Measurements from ENCODE around the gene KEL.

Gene KEL

GRCh38 chr7:142899661-142900060, 62.5 kb downstream of the KEL start:
- no peak overlapping the region for H3K4me3 Mint-ChIP-seq
- DNase-seq = no peak
- H3K27ac Mint-ChIP-seq = no peak overlapping the region
- no peaks in the 10 kb centered on the region for H3K4me1 Mint-ChIP-seq
- peaks cover 11% of the 10 kb centered on the region for H3K27me3 Mint-ChIP-seq
- peaks cover 0 to 4% of the 10 kb centered on the region in 2 donors for H3K9me3 Mint-ChIP-seq
- ATAC-seq = no peak

GRCh38 chr7:142898377-142899170, 63.6 kb downstream of the KEL start:
- ATAC-seq (no peak), DNase-seq (no peak)
- peaks cover 0 to 4% of the 10 kb centered on the region in 2 donors for H3K9me3 Mint-ChIP-seq
- no peak overlapping the region for H3K27ac Mint-ChIP-seq
- H3K27me3 Mint-ChIP-seq = peaks cover 11% of the 10 kb centered on the region
- H3K4me3 Mint-ChIP-seq = no peak overlapping the region
- H3K4me1 Mint-ChIP-seq = no peaks in the 10 kb centered on the region

GRCh38 chr7:142897691-142898090, 64.5 kb downstream of the KEL start:
- H3K27ac Mint-ChIP-seq = no peak overlapping the region
- H3K4me3 Mint-ChIP-seq = no peak overlapping the region
- ATAC-seq = no peak
- DNase-seq = no peak
- peaks cover 11% of the 10 kb centered on the region for H3K27me3 Mint-ChIP-seq
- no peaks in the 10 kb centered on the region for H3K4me1 Mint-ChIP-seq
- H3K9me3 Mint-ChIP-seq = no peaks in the 10 kb centered on the region

- H3K27ac Mint-ChIP-seq = no peak overlapping the region
- DNase-seq (no peak), ATAC-seq (no peak)
- H3K9me3 Mint-ChIP-seq = no peaks in the 10 kb centered on the region
- H3K4me1 Mint-ChIP-seq = no peaks in the 10 kb centered on the region
- peaks cover 11% of the 10 kb centered on the region for H3K27me3 Mint-ChIP-seq
- no peak overlapping the region for H3K4me3 Mint-ChIP-seq
Observed at GRCh38 chr7:142896741-142897379, 65.3 kb downstream of the KEL start.

GRCh38 chr7:142896151-142896550, 66.0 kb downstream of the KEL start:
- no peak overlapping the region for H3K4me3 Mint-ChIP-seq
- H3K27me3 Mint-ChIP-seq = peaks cover 12% of the 10 kb centered on the region
- peaks cover under 1% of the 10 kb centered on the region in 2 donors for H3K9me3 Mint-ChIP-seq
- H3K27ac Mint-ChIP-seq = peak overlapping the region in 1 of 2 donors; percentile 57
- no peaks in the 10 kb centered on the region for H3K4me1 Mint-ChIP-seq
- no peak for ATAC-seq
- no peak for DNase-seq

- no peak overlapping the region for H3K4me3 Mint-ChIP-seq
- H3K4me1 Mint-ChIP-seq = no peaks in the 10 kb centered on the region
- H3K9me3 Mint-ChIP-seq = peaks cover 5 to 7% of the 10 kb centered on the region in 2 donors
- no peak for DNase-seq
- H3K27me3 Mint-ChIP-seq = peaks cover 19% of the 10 kb centered on the region
- H3K27ac Mint-ChIP-seq = no peak overlapping the region
- no peak for ATAC-seq
Observed at GRCh38 chr7:142894985-142895593, 67.1 kb downstream of the KEL start.

GRCh38 chr7:142894112-142894984, 67.8 kb downstream of the KEL start:
- Mint-ChIP-seq H3K27me3 (peaks cover 19% of the 10 kb centered on the region), H3K4me1 (no peaks in the 10 kb centered on the region), H3K4me3 (no peak overlapping the region), H3K9me3 (peaks cover 5 to 7% of the 10 kb centered on the region in 2 donors), H3K27ac (peak overlapping the region in 1 of 2 donors; percentile 31)
- no peak for ATAC-seq
- DNase-seq = no peak

GRCh38 chr7:142892951-142893350, 69.2 kb downstream of the KEL start:
- ATAC-seq (no peak), DNase-seq (no peak)
- Mint-ChIP-seq H3K4me1 (no peaks in the 10 kb centered on the region), H3K4me3 (no peak overlapping the region), H3K27me3 (peaks cover 19% of the 10 kb centered on the region), H3K27ac (peak overlapping the region; percentile 3 to 9), H3K9me3 (peaks cover 5 to 7% of the 10 kb centered on the region in 2 donors)

- Mint-ChIP-seq H3K27me3 (peaks cover 16% of the 10 kb centered on the region), H3K4me1 (no peaks in the 10 kb centered on the region), H3K27ac (no peak overlapping the region), H3K4me3 (no peak overlapping the region), H3K9me3 (peaks cover 5 to 7% of the 10 kb centered on the region in 2 donors)
- DNase-seq (no peak), ATAC-seq (no peak)
Observed at GRCh38 chr7:142891490-142892082, 70.6 kb downstream of the KEL start.

Measured in stimulated activated naive CD8-positive, alpha-beta T cell treated with anti-CD3 and anti-CD28 coated beads, Interleukin-15, amount 100 ng/mL, for 72 hours (primary cell).